HG02623 (cell line): ENCODE measurements around the gene FAM43A.

Experiments
- ATAC-seq: cut with Tn5 transposase; IDR thresholded peaks from one replicate; pipeline ENCODE4 v1.9.1; 2021; ENCODE audit warnings: moderate library complexity; ENCODE audit not compliant: unreplicated experiment

The FAM43A gene

DNA sequence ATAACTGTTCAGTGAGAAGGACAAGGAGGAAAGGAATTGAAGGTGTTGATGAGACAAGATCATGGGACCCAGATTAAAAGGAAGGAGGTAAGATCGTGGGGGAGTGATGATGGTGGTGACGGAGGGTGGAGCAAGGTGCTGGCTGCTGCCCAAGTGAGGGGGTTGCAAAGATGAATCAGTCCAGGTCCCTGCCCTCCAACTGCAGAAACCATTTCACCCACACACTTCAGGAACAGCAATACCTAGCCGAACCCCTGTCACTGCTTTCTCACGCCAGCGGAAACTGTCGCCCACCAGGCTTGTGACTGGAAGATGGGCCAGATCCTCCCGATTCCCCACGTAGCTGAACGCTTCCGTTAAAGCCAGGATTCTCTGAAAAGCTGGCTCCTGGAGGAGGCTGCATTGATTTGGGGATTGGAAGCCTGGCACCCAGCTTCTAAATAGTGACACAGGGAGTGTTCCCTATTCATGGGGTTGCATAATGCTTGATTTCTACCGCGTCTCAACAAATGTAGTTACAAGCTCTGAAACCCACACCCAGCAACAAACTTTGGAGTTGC is 10.5 kb upstream of the FAM43A start:
- no peak for ATAC-seq

DNA sequence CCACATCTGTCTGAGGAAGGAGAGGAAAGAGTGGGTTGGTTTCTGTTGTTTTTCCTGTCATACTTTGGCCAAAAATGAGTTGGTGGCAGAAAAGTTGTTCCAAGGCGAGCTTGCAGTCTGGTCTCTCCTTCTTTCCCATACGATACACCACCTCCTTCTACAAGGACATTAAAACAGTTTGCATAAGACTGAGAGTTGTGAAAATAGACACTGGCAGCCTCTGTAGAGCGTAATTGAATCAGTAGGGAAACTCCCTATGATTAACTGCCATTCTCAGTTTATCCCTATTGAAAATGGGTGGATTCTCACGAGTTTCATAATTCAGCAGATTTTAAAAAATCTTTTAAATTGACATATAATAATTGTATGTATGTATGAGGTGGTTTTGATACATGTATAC is 10.0 kb upstream of the FAM43A start:
- no peak for ATAC-seq

DNA sequence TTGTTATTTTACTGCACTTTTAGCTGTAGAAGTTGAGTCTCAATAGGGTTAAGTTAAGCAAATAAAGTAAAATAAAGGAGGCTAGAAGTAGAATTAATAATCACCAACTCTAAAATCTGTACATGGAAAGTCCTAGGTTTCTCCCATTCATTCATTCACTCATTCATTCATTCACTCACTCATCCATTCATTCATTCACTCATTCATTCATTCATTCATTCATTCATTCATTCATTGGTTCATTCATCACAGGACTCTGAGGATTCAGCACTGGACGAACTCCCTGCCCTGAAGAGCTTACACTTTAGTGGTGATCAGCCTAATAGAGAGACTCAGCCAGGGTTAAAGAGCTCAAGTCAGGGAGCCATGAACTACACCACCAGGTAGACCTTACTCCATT is 9.2 kb upstream of the FAM43A start:
- ATAC-seq, result no peak

DNA sequence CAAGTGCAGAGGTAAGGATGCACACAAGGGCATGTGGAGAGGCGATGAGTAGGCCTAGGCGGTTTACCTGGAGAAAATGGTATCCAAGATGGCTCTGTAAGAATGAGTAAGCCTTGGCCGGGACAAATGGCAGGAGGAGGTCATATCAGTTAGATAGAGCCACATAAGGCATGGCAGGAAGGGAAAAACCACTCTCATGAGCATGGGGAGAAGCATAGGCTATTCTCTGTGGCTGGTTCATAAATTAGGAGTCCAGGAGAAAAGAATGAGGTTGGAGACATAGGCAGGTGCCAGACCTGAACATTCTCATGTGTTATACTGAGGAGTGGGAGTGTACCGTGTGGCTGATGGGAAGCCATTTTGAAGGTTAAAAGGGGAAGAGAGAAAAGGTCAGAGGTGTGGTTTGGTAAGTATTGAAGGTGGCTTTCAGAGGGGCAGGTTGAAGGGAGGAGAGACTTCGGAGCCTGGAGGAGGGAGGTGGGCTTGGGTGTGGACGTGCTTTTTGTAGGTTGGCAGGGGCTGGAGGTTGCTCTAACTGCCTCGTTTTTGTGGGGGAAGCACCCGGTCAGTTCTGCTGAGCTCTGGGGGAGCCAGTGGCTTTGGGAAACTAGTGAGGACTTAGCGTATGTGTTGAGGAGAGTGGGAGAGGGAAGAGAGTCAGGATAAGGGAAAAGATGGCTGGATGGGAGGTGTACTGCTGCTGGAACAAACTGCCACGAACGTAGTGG is 4.6 kb upstream of the FAM43A start:
- no peak for ATAC-seq

DNA sequence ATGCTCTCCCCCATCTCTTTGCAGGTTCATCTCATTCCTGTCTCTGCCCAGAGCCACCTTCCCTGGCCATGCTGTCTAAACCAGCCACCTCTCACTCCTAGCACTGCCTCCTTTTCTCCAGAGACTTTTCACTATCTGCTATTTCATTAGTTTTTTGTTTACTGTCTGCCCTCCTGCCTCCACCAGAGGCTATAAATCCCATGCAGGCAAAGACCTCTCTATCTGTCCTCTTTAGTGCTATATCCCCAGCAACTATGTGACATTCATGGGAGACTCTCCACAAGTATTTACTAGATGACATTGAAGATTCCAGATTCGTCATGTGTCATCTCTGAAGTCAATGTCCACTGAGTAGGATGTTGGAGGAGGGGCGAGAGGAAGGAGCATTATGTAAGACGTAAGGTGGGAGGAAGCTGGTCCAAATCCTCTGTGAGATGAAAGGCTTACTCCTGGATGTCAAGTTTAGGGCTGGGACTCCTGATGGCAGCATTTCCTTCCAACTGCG is 3.4 kb upstream of the FAM43A start:
- no peak for ATAC-seq

DNA sequence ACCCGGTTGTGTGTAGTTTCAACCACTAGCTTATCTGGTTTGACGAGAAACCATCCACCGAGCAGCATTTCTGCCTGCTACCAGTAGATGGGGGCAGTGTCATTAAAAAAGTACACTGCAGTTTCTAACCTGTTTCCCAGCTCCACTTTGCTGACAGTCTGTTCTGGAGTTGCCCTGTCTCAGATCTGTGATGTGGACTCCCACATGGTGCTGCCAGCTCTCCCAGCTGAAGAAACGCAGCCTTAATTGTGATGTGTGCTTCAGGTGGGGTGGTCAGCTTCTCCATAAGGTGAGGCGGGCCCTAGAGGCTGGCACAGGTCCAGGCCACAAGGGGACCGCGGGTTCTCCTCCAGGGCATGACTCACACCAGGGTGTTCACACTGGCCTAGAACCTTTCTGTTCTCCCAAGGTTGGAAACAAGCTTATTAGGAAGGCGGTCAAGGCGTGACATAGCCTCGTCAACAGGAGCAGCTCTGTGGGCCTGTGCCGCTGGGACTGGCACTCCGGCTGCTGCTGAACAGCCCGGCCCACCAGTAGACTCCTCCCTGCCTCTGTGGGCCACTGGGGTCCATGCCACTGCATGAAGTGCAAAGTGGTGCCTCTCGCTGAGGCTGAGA is 2.9 kb upstream of the FAM43A start:
- peak; percentile 38 for ATAC-seq

DNA sequence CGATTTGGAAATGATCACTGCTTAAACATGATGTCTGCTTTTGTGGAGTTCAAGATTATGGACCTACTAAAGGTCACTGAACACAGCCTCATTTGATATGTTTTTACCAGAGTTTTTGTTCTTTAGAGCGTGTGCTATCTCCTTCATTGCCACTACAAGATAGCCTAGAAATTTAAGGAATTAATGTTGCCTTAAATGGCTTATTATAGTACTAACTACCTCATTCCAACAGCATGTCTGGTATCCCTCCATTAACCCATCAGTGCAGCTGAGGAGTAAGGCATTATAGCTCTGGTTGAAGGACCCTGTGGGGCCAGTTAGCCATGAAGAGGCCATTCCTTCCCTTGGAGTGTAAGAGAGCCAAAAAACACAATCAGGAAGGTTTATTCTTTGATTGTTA is 2.3 kb upstream of the FAM43A start:
- no peak for ATAC-seq

DNA sequence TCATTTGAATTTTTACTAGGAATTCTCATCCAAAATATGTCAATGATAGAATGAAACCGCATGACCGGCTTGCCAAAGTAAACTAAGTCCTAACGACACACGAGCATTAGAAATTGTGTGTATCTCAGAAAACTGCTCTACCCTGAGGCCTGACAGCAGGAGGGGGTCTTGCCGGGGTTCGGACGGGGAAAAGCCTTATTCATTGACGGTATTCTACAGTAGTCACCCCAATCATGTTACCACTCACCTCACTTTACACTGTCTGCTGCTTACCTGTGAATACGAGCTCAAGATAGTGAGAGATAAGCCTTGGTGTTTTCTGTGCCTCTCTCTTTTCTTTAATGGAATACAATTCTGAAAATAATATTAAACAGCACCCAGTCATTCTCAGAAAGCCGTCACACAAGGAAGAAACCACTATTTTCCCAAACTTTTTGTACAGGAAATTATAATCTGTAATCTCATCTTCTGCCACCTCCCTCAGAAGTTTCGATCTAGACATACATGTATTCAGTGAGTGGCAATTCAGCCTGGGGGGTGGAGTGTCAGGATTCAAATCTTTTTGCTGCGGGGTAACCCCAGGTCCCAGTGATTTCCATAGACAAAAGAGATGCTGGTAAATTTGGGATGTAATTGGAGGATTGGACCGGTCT is 492 bp upstream of the FAM43A start:
- no peak for ATAC-seq

DNA sequence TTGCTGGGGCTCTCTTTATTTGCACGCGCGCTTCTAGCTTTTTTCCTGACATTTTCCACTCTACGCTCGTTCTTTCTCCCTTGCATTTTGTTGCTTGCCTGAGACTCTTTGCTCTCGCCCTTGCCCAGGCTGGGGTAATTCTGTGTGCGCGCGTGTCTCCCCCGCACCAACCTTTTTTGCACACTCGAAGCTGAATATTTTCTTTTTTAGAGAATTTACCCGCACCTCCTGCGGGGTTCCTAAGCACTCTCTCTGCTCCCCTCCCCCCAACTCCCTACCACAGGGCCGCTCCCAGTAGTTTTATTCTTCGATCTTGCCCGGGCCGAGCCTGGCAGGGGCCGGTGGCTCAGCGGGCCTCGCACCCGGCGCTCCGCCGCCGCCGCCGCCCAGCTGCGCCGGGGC is 732 bp downstream of the FAM43A start:
- ATAC-seq, result no peak

DNA sequence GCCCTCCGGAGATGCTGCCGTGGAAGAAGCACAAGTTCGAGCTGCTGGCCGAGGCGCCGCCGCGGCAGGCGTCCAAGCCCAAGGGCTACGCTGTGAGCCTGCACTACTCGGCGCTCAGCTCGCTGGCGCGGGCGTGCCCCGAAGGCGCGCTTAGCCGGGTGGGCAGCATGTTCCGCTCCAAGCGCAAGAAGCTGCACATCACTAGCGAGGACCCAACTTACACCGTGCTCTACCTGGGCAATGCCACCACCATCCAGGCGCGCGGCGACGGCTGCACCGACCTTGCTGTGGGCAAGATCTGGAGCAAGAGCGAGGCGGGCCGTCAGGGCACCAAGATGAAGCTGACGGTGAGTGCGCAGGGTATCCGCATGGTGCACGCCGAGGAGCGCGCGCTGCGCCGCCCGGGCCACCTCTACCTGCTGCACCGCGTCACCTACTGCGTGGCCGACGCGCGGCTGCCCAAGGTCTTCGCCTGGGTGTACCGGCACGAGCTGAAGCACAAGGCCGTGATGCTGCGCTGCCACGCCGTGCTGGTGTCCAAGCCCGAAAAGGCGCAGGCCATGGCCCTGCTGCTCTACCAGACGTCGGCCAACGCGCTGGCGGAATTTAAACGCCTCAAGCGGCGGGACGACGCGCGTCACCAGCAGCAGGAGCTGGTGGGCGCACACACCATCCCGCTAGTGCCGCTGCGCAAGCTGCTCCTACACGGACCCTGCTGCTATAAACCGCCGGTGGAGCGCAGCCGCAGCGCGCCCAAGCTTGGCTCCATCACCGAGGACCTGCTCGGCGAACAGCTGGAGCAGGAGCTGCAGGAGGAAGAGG is 1.3 kb downstream of the FAM43A start:
- ATAC-seq, result no peak

DNA sequence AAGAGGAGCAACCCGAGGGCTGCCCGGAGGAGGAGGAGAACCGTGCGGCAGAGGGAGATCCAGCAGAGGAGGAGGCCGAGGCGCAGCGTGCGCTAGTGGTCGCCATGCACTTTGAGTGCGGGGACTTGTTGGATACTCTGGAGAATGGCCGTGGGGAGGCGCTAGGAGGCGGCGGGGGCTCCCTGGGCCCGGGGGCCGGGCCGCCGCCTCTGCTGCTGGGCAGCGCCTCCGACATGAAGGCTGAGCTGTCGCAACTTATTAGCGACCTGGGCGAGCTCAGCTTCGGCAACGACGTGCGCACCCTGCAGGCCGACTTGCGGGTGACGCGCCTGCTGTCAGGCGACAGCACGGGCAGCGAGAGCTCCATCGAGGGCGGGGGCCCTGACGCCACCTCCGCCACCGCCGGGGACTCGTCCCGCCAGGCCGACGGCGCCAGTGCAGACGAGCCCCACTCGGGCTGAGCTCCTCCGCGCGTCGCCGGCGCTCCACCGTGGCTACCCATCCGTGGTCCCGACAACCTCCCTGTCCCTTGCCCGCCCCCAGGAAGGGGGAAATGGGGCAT is 2.0 kb downstream of the FAM43A start:
- ATAC-seq, result no peak

DNA sequence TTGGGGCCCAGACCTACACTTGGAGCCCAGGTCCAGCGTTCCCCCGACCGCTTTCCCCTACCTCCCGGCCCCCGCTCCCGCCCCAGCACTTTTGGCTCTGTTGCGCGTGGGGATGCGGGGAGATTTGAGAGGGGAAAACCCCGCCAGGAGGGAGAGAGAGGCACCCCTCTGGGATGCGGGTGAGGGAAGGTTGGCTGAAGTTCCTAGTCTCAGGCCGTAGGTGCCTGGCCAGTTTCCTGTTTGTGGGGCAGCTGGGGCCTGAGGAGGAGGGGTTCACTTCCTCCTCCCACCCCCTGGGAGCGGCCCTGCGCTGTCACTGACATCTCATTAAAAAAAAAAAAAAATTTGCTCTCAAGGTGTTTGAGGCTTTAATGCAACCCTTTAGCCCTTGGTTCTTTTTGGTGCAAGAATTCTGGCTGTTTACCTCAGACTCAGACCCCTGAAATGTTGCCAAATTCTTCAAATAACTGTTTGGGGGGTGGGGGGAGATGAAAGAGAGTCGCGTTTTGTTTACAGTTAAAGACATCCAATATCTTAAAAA is 2.6 kb downstream of the FAM43A start:
- ATAC-seq, result no peak

DNA sequence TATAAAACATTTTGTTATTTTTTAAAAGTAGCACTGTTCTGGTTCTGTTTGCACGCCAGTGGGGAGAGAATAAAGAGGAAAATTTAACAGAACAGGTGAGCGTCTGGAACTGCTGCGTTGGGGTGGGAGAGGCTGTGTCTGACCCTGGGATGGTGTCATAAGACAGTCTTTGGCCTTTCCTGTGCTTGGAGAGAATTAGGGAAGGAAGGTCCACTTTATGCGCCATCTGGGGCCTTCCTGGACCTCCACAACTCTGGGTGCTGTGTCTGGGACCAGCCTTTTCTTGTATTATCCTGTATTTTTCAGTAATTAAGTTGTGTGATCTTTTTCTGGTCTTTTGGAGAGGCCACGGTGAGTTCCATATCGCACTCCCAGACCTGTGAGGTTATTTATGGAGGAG is 3.3 kb downstream of the FAM43A start:
- no peak for ATAC-seq

DNA sequence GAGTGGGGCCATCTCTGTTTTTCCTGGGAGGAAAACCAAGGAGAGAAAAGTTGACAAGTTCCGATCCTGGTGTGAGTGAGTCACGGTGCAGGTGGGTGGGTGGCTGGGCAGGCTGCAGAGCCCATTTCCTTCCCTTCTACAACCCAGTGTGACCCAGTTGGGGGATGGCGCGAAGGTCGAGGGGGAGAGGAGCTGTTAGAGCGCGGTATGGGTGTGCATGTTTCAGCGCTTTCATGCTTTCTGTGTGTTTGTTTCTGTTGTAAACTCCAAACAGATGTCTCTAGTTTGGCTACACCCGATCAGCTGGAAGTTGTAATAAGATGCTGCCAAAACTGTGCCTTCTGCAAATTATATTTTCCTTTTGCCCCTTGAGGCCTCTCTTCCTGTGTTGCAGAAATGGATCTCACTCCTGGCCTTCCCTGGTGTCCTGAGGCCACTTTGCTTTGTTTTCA is 3.8 kb downstream of the FAM43A start:
- ATAC-seq, result no peak

DNA sequence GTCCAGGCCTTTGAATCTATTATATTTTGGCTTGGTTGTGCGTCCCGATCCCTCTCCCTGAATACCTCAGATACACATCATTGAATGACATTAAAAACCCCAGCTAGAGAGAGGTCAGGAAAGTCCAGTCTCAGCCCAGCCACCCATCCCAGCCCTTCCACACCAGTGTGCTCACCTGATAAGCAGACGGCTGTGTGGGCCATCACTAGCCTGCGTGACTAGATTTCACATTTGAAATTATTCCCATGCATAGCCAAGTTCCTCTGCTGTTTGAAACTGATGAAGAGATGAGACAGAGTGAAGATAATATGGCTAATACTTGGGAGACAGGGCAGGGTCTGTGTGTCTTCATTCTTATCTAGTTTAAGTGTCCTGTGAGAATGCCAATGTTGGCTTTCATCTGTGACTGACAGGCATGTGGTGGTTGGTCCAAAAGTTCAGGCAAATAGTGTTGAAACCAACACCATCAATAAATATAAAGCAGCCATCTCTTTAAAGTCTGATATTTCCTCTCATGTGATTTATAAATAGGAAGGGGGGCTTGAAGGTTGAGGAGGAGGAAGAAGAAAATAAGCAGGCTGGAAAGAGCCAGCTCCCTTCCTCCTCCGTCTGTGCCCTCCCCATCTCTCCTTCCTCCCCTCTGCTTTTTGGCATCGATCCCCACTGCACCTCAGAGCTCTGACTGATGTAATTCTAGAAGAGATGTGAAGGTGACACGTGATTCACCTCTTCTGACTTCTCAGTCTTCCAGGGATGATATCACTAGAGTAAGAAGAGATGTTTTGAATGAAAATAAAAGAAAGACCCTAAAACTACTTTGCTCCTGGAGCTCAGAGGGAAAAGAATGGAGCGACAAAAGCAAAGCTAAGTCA is 5.1 kb downstream of the FAM43A start:
- no peak for ATAC-seq

DNA sequence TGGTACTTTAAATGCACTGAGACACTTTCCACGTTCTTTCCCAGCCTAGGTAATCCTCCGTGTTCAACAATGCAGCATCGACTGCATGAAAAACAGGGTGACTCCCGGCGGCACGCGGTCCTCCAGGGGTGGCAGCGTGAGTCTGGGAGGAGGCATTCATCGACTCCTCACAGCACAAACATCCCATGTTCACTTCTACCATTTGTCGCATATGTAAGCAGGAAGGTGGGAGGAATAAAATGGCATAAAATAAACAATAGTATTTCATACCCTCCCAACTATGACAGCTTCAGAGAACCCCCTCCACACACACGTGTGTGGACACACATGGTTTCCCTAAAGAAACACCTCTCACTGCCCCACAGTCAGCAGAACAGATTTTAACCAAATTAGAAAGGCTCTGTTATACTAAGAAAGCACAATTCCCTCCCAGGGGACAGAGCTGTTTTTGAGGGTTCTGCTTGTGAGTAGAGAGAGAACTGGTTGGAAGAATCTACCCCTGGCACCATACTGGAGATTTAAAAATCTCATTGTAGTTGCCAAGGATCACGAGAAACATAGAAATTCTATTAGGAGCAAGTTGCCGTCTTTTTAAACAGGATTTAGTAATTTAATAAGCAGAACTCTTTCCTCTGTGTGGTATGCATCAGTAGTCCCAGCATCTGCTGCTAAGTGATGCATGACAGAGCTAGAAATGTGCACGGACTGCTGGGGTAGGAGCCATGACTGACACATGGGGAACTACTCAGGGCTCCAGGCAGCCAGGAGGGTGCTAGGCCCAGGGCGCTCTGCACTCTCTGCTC is 6.0 kb downstream of the FAM43A start:
- peak; percentile 68 for ATAC-seq

DNA sequence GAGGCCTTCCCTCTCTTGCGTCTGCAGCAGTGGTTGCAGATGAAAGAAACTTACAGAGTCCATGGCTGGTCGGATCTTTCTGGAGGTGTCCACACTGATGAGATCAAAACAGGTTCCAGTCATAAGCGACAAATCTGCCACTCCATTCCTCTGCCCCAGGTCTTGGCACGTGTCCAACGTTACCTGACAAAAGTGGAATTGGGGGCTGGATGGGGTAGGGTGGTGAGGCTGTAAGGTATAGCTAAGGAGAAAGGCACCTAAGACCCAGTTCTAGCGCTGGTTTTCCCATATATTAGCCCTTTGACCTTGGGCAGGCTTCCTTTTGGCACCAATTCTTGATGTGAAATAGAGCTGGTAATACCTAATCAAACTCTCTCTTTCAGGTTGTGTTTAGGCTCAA is 11.0 kb downstream of the FAM43A start:
- no peak for ATAC-seq

DNA sequence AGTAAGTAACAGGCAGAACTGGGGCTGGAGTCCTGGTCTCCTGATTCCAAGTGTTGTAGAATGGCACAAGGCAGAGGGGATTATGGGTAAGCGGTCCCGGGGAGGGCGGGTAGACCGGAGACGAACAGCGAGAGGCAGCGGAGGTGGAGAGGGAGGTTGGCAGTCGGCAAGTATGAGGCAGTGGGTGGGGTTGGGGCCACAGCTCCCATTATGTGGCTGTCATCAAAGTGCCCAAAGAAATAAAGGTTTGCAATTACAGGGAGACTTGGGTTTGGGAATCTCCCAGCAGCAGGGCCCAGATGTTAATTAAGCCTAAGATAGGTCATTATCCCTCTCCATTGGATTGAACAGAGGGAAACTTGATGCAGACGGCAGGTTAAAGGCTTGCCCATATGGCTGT is 16.9 kb downstream of the FAM43A start:
- ATAC-seq, result no peak

DNA sequence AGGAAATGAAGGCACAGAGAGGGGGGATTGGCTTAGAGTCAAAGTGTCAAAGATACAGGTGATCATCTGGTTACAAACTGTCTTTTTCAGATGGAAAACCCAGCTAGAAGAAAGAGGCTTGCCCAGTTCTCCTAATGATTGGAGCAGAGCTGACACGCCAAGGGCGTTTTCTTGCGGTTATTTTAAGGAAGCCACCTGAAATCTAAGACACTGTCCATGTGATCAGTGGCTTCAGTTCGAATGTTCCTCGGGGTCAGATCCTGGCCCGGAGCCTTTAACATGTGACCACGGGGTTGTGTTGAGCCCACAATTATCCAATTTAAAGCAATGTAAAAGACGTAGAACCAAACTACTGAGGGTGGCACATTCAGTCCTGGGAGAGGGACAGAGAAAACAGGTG is 19.5 kb downstream of the FAM43A start:
- no peak for ATAC-seq
